HG02678 (cell line): ENCODE results near the gene ZNF501.

Source experiments
- ATAC-seq: cut with Tn5 transposase; IDR thresholded peaks from one replicate; pipeline ENCODE4 v1.9.1; 2021; ENCODE audit warnings: mild to moderate bottlenecking, moderate library complexity; ENCODE audit not compliant: unreplicated experiment

Gene ZNF501

DNA sequence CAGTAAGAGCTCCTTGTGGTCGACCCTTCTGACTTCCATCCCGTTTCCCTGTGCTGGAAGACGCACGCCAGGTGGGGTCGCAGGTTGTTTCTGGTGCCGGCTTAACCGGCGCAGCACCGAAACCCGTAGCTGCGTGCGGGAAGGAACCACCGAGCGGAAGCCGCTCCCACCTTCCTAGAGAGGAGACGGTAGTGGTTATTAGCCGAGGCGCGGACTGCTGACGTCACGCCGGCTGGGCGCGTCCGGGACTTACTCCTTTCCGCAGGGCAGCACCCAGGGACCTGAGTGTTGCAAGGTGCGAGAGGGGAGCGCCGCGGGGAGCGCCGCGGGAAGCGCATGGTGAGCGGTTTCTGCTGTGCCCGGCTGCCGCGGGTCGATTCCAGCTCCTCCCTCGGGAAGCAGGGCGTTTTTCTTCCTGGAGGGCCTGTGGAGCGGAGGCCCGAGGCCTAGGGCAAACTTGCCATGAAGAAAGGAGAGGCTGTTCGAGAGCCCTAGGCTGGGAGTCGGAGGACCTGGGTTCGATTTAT, at the start of gene ZNF501:
Gene ZNF501, plus strand, starts transcription at position 252 of the 527 bp plus-strand sequence. CDS start 4,787 bp downstream, outside the sequence.
- peak; percentile 89 for ATAC-seq

DNA sequence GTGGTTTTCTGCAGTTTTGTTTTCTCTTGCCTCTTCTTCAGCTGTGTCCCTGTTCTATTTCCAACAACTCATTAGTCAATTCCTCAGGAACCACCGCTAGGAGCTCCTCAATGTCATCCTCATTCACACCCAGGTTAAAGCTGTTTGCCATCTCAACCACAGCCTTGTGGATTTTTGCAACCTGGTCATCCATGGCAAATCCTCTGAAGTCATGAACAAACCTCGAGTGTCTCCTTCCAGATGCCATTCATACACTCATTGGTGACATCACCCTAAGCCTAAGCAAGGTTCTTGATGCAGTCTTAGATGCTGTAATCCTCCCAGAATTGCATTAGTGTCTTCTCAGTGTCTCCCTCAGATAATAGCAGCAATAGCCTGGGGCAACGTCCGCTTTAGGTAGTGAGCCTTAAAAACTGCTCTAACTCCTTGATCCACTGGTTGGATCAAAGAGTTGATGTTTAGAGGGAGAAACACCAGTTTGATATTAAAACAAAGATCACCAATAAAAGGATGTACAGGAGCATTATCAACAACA, 48.4 kb upstream of the ZNF501 start:
- no peak for ATAC-seq

DNA sequence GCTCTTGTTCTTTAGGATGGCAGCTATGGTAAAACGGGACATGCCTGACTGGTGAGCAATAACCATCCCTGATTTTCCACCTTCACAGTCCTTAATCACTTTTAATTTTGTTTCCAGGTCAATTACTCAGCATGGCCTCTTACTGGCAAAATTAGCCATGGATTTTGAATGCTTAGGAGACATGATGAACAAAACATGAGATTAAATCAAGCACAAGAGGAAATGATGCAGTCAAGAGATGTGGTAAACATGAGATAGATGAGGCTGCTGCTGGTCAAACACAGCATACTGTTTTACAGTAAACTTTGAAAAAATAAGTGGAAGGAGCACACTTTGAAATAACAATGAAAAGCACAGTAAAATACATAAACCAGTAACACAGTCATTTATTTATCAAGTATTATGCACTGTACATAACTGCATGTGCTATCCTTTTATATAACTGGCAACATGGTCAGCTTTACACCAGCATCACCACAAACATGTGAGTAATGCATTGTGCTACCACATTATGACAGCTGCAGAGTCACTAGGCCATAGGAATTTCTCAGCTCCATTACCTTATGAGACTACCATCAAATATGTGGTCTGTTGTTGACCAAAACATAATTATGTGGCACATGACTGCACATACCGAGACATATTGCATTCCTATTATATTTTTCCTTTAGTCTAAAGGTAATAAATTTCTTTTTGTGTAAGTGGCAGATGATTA, 47.1 kb upstream of the ZNF501 start:
- no peak for ATAC-seq

DNA sequence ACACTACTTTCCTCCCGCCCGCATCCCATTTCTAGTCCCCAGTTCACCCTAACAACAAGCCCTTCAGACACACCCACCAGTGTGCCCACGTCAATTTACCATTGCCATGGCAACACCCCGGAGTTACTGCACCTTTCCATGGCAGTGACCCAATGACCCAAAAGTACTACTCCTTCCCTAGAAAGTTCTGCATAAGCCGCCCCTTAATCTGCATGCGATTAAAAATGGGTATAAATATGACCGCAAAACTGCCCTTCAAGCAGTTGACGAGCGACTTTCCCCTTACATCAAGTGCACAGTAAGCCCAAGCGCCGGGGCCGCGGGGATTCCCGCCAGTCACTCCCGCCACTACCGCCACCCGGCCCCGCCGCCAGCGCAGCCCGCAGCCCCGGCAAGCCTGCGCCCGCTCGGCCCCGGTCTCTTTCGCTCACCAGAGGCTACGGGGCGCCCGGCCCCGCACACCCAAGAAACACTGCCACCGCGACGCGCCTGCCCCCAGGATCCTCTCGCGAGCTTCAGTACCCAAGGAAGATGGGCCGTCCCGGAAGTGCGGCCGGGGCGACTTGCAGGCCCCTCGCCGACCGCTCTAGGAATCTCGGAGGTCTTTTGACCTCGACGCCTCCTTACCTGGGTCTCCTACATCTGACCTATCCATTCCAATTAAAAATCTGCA, 44.2 kb upstream of the ZNF501 start:
- ATAC-seq, result peak; percentile 67

DNA sequence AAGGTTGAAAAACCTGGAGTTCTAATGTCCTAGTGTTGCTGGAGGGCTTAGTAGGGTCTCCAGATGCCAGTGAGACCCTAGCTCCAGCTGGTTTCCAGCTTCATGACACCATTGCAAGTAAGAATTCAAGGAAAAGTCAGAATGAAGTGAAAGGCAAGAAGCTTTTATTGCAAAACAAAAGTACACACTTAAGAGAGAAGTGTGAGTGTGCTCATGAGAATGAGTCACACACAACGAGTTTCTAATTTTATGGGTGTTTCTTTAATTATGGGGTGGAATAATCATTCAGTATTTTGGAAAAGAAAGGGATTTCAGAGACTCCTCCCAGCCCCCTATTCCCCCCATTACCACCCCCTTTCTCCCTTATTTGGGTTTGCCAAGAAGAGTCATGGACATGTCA, 41.5 kb upstream of the ZNF501 start:
- no peak for ATAC-seq

DNA sequence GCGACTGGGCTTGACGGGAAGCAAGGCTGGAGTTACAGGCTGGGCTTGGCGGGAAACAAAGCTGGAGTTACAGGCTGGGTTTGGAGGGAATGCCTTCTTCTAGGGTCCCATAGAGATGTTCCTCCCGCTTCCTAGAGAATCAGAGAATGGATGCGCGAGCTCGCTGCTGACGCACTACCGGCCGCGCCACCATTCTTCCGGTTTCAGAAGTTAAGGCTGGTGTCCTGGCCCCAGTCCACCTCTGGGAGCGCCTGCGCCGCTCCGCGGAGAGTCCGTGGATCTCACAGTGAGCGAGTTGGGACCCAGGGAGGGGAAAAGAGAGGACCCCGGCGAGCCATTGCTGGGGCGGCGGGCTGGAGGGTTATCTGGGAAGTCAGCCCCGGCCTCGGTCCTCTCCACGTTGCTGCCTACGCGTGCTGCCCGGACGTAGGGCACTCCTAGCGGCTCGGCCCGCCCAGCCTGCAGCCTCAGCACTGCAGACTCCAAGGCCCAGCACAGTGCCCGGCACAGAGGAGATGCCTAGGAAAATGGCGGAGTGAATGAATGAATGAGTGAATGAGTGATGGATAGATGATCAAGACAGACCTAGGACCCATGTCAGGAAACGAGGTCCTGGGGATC, 16.9 kb upstream of the ZNF501 start, which contains the start of gene ZNF502:
Gene ZNF502, plus strand, starts transcription at position 206 of the 621 bp plus-strand sequence. CDS start 7,602 bp downstream, outside the sequence.
- no peak for ATAC-seq

DNA sequence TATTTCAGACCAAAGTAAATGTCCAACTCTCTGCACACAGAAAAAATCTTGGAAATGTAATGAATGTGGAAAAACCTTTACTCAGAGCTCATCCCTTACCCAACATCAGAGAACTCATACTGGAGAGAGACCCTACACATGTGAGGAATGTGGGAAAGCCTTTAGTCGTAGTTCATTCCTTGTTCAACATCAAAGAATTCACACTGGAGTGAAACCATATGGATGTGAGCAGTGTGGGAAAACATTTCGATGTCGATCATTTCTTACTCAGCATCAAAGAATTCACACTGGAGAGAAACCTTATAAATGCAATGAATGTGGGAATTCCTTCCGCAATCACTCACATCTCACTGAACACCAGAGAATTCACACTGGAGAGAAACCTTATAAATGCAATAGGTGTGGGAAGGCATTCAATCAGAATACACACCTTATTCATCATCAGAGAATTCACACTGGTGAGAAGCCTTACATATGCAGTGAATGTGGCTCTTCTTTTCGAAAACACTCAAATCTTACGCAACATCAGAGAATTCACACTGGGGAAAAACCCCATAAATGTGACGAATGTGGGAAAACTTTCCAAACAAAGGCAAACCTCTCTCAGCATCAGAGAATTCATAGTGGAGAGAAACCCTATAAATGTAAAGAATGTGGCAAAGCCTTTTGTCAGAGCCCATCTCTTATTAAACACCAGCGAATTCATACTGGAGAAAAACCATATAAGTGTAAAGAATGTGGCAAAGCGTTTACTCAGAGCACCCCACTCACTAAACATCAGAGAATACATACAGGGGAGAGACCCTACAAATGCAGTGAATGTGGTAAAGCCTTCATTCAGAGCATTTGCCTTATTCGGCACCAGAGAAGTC, 8.0 kb upstream of the ZNF501 start:
- no peak for ATAC-seq

DNA sequence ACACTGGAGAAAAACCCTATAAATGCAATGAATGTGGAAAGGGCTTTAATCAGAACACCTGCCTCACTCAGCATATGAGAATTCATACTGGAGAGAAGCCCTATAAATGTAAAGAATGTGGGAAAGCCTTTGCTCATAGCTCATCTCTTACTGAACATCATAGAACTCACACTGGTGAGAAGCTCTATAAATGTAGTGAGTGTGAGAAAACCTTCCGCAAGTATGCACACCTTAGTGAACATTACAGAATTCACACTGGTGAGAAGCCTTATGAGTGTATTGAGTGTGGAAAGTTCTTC, 7.4 kb upstream of the ZNF501 start:
- no peak for ATAC-seq

DNA sequence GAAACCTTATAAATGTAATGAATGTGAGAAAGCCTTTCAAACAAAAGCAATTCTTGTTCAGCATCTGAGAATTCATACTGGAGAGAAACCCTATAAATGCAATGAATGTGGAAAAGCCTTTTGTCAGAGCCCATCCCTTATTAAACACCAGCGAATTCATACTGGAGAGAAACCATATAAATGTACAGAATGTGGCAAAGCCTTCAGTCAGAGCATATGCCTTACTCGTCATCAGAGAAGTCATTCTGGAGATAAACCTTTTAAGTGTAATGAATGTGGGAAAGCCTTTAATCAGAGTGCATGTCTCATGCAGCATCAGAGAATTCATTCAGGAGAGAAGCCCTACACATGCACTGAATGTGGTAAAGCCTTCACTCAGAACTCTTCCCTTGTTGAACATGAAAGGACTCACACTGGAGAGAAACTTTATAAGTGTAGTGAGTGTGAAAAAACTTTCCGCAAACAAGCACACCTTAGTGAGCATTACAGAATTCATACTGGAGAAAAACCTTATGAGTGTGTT, 5.3 kb downstream of the ZNF501 start:
- ATAC-seq, result no peak

DNA sequence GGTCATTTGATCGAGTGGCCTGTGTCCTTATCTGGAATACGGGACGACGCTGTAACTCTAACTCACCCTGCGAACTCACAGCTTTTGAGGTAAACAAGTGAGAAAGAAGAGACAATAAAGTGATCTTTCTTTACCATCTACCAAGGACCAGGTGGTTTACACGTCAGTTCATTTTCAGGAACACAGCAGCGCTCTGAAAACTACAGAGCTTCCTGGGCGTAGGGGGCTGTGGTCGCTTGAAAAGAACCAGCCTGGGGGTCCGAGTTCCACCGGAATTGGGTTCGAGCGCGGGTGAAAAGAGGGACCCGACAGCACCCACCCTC, 31.6 kb downstream of the ZNF501 start:
- no peak for ATAC-seq

DNA sequence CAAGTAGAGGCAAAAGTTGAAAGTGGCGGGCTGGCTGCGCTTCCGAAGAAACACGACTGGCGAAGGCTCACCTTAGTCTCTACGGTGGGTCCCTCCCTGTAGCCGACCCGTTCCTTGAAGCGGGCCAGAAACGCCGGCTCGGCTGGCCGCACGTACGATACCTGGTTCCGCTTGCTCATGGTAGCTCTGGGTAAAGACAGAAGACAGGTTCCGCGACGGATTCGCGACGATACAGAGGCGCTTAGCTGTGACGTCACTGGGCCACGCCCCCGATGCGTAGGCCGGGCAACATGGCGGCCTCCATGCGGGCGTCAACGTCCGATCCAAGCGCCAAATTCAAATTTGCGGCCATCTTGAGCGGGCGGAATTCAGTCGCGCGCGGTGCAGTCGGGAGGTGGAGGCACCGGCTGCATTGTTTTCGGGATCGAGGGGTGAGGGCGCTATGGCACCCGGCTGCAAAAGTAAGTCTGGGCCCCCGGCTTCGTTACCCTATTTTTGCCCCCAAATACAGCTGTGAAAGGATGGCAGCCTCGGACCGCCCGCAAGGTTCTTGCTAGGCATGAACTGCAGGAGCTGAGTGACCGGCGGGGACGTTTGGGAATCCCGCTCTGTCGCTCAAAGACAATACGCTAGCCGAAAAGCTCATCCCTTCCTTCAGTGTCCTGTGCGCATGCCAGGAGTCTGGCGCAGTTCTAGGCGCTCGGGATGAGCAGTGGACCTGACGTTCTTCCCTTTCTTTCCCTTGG, 32.2 kb downstream of the ZNF501 start, which contains the start of the genes KIAA1143 and KIF15:
Gene KIAA1143, minus strand, starts transcription at position 196 of the 746 bp plus-strand sequence. Its CDS starts 17 bp downstream, at position 179.
Gene KIF15, plus strand, starts transcription at position 371 of the 746 bp plus-strand sequence. Its CDS starts 72 bp downstream, at position 443.
- peak; percentile 92 for ATAC-seq

DNA sequence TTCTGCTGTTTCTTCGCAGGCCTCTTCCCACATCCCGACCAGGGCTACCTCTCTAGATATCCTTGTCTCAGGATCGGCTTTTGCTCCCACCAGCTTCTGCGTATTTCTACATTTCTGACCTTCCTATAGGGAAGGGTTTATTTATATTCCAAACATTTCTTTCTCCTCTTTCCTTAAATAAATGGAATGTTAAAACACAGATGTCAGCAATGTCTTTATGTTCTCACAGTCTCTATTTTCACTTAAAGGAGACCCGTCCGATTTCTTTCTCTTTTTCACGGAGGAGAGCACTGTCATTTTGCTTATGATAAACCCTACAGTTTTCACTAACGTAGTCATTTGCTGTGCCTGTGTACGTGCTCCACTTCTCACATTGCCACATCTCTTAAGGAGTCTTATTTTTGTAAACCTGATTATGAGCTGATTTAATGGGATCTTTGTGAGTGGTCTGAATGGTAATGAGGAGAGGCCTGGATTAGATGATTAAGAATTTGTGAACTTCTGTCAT, 32.8 kb downstream of the ZNF501 start:
- no peak for ATAC-seq

DNA sequence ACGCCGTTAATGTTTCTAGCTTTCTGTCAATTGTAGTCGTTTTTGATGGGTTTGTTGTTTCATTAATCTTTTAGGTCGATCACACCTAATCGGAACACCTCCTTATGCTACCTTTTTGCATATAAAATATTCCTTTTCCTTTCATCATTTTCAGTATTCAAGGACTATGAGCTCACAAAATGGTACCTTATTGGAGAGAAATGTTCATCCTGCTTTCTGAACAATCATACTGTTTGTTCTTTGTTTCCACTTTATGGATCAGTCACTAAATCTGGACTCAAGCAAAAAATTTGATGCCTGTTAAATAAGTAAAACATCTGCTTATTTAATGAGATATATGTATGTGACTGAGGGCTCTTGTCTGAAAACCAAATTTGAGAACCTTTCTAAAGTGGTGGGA, 33.3 kb downstream of the ZNF501 start:
- ATAC-seq, result no peak

DNA sequence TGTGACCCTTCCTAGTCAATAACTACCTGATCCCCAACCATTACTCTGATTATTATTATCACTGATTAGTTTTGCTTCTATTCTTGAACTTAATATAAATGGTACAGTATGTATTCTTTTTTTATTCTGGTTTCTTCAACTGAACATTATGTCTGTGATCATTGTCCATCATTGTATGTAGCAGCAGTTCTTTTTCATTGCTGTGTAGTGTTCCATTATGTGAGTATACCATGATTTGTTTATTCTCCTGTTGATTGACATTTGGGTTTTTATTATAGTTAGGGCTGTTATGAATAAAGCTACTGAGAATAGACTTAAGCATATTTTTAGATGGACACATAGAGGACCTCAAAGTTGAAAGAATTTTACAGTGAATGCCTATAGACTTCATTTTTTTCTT, 34.8 kb downstream of the ZNF501 start:
- ATAC-seq, result no peak

DNA sequence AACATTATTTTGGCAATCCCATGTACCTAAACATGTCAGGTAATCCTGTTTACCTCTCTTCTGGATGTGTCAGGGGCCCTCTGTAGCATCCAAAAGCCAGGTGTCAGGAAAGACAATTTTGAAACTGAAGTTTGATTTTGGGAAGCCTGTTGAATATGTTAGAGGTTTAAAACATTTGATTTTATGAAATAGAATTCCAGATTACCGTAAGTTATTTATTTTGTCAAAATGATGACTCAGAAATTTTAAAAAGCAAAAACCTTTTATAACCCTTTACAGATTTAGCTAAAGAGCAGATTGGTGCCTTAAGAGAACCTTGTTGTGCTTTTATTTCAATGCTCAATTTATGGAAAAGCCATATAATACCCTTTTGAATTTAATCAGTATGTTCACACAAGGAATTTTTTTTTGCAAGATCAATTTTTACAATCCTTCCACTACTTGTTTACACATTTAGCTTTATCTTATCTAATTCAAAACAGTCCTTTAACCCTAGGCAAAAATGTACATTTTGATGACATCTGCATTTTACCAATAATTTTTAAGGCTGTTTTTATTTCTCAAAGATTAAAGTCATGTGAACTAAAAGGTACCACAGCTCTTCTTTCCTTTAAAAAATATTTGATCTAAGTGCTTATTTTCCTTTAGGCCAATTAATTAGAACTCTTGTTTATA, 42.1 kb downstream of the ZNF501 start:
- ATAC-seq, result no peak

DNA sequence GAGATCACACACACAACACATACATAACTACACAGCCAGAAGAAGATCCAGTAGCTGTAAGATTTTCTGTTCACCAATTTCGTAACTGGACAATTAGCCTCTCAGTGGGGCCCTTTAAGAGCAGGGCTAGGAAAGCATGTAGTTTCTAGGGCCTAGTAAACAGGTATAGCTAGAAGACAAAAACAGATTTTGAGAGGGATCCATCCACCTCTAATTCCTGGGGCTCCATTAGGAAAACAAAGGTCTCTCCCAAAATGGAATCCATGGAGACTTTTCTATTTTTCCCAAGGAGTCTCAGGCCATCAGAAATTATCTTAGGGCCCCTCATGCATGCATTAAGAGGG, 42.6 kb downstream of the ZNF501 start:
- ATAC-seq, result no peak

DNA sequence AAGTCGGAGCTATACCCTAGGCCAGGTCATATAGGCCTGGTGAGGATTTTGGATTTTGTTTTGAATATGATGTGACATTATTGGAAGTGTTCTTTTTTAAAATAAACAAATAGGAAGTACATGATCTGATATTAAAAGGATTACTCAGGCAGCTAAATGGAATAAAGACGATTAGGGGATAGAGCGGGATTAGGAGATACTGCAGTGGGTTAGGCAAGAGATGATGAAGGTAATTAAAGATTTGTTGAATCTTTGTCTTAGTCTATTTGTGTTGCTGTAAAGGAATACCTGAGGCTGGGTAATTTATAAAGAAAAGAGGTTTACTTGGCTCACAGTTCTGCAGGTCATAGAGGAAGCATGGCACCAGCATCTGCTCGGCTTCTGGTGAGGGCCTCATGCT, 53.5 kb downstream of the ZNF501 start:
- no peak for ATAC-seq
